K562 (cell line): ENCODE data around the gene CCR5AS.

Experiments used
- ATAC-seq: fragments of 200-7000 bp; cut with Tn5 transposase; 3 replicates; pipeline ENCODE4 v1.9.1; 2020; ENCODE audit warnings: moderate library complexity
- BruUV-seq: library from RNA; stranded (reverse); fragments of 400-500 nt; replicated peaks from 2 replicates; lab custom pipeline; 2021; lab: Mats Ljungman, UMichigan
- CTCF ChIA-PET: fragments of 300-600 bp; formaldehyde crosslinking; extraction: SDS; loops from one replicate; lab custom pipeline; 2021; ENCODE audit warnings: low intra/inter-chr PET ratio; lab: Yijun Ruan, JAX
- POLR2A ChIA-PET: fragments of 300-600, 350-650 bp; sonication (Branson Sonifier 250); formaldehyde crosslinking; extraction: SDS; loops from one replicate; lab custom pipeline; 2021; ENCODE audit warnings: antibody characterized with exemption, inconsistent platforms; lab: Yijun Ruan, JAX
- DNase-seq, 4 experiments: peaks; one replicate each; pipeline versions ENCODE4 v3.0.0 to v3.0.0-alpha.2; 2011 to 2018; ENCODE audit warnings: low spot score in 3 of 4, mixed read lengths in 3 of 4; ENCODE audit errors: extremely low read depth in 1 of 4
- FAIRE-seq: peaks from 2 replicates; lab custom pipeline; 2011; peaks lifted over from hg19 to GRCh38; lab: Jason Lieb, UNC
- H2AFZ ChIP-seq: 2 replicates; pipeline ENCODE4 v1.6.0; 2011; ENCODE audit warnings: low read depth, low read length, control low read depth, inconsistent platforms
- H3K27ac ChIP-seq: fragments of 200-600 bp; 3 replicates; pipeline ENCODE4 v1.8.0; 2011; ENCODE audit warnings: low read depth, mild to moderate bottlenecking, control low read depth, inconsistent platforms, low read length, moderate library complexity, mixed read lengths; ENCODE audit errors: extremely low read depth
- H3K27me3 ChIP-seq, 2 experiments: fragments of 300-600 bp in 1 of 2; 2 replicates in 1 of 2; 3 replicates in 1 of 2; pipeline versions ENCODE4 v1.6.0 to v1.8.0; 2011; ENCODE audit warnings: inconsistent platforms in 2 of 2, low read length in 2 of 2, mild to moderate bottlenecking in 1 of 2, mixed read lengths in 1 of 2, moderate library complexity in 1 of 2; ENCODE audit not compliant: control insufficient read depth in 2 of 2, insufficient read depth in 2 of 2
- H3K36me3 ChIP-seq: fragments of 300-600 bp; 3 replicates; pipeline ENCODE4 v1.8.0; 2011; ENCODE audit warnings: mild to moderate bottlenecking, low read length, inconsistent platforms; ENCODE audit not compliant: control insufficient read depth, insufficient read depth
- H3K4me1 ChIP-seq, 2 experiments: fragments of 200-600 bp in 1 of 2; replicated peaks in 1 of 2; 2 replicates in 1 of 2; 3 replicates in 1 of 2; pipeline versions ENCODE4 v1.5.1 to v1.8.0; 2011; ENCODE audit warnings: inconsistent platforms in 2 of 2, low read length in 2 of 2, mild to moderate bottlenecking in 1 of 2, mixed read lengths in 1 of 2, moderate library complexity in 1 of 2; ENCODE audit not compliant: control insufficient read depth in 2 of 2, insufficient read depth in 2 of 2
- H3K4me2 ChIP-seq: 2 replicates; pipeline ENCODE4 v1.6.1; 2011; ENCODE audit warnings: low read length, control low read depth, inconsistent platforms, mixed read lengths; ENCODE audit not compliant: insufficient read depth
- H3K4me3 ChIP-seq: fragments of 200-600 bp; sonication (generic), shearing (Covaris generic); 2 replicates; pipeline ENCODE4 v1.5.1; 2016; ENCODE audit warnings: control low read depth, inconsistent platforms
- H3K79me2 ChIP-seq: fragments of 200-600 bp; 3 replicates; pipeline ENCODE4 v1.8.0; 2011; ENCODE audit warnings: low read length, inconsistent platforms; ENCODE audit not compliant: control insufficient read depth, insufficient read depth
- H3K9ac ChIP-seq, 2 experiments: 2 replicates each; pipeline versions ENCODE4 v1.6.0 to v1.6.1; 2011; ENCODE audit warnings: low read depth in 2 of 2, low read length in 2 of 2, control low read depth in 1 of 2, inconsistent platforms in 1 of 2, mild to moderate bottlenecking in 1 of 2, mixed read lengths in 1 of 2; ENCODE audit not compliant: insufficient read depth in 1 of 2
- H3K9me1 ChIP-seq: one replicate; pipeline ENCODE4 v1.6.0; 2011; ENCODE audit warnings: inconsistent platforms, mild to moderate bottlenecking, low read length, moderate library complexity; ENCODE audit not compliant: control insufficient read depth, insufficient read depth
- H3K9me3 ChIP-seq: replicated peaks from 2 replicates; pipeline ENCODE4 v1.5.1; 2011; ENCODE audit warnings: low read depth, low read length, inconsistent platforms; ENCODE audit not compliant: control insufficient read depth, insufficient read depth
- H4K20me1 ChIP-seq: replicated peaks from 2 replicates; pipeline ENCODE4 v1.6.1; 2011; ENCODE audit warnings: low read length, inconsistent platforms, mixed read lengths; ENCODE audit not compliant: control insufficient read depth, insufficient read depth
- AFF4 ChIP-seq: sonication (generic); formaldehyde crosslinking; IDR thresholded peaks from 2 replicates; pipeline ENCODE4 v1.8.0; 2023; ENCODE audit warnings: mild to moderate bottlenecking, missing genetic modification reagents
- BACH1 ChIP-seq: fragments of 200-800 bp; sonication (Bioruptor generic); IDR thresholded peaks from 2 replicates; pipeline ENCODE4 v1.6.1; 2016; ENCODE audit warnings: missing genetic modification characterization, missing compliant biosample characterization
- BCL6 ChIP-seq: fragments of 250-450 bp; sonication (Bioruptor Pico); IDR thresholded peaks from 2 replicates; pipeline ENCODE4 v1.4.0; 2020
- HMGN3 ChIP-seq: IDR thresholded peaks from 2 replicates; pipeline ENCODE4 v1.6.1; 2011; ENCODE audit warnings: borderline replicate concordance, low read depth, mild to moderate bottlenecking, mixed read lengths, low read length; ENCODE audit not compliant: insufficient read length; ENCODE audit errors: extremely low read depth
- KLF16 ChIP-seq: IDR thresholded peaks from 2 replicates; pipeline ENCODE4 v1.6.1; 2016; ENCODE audit warnings: antibody characterized with exemption
- NEUROD1 ChIP-seq: fragments of 150-350 bp; IDR thresholded peaks from 2 replicates; pipeline ENCODE4 v1.6.1; 2014; ENCODE audit warnings: borderline replicate concordance, low read length, low read depth; ENCODE audit not compliant: partially characterized antibody
- POLR3A ChIP-seq: IDR thresholded peaks from 2 replicates; pipeline ENCODE4 v1.6.1; 2011; ENCODE audit warnings: borderline replicate concordance, mild to moderate bottlenecking, moderate library complexity; ENCODE audit not compliant: insufficient read length, insufficient read depth; ENCODE audit errors: extremely low read depth
- RBBP5 ChIP-seq: fragments of 200-600 bp; sonication (generic); IDR thresholded peaks from 2 replicates; pipeline ENCODE4 v1.6.1; 2012; ENCODE audit warnings: borderline replicate concordance, mild to moderate bottlenecking, low read length, control low read depth, inconsistent platforms; ENCODE audit not compliant: insufficient read depth, poor library complexity, severe bottlenecking
- SMC3 ChIP-seq: conservative IDR thresholded peaks from 2 replicates; pipeline ENCODE4 v1.6.1; 2011; ENCODE audit warnings: low read depth, low read length, improper control_type of control experiment; ENCODE audit not compliant: insufficient read depth
- TSC22D4 ChIP-seq: fragments of 450-650 bp; IDR thresholded peaks from 2 replicates; pipeline ENCODE4 v1.6.1; 2016; ENCODE audit warnings: missing genetic modification characterization, missing biosample characterization, control low read depth
- ZNF395 ChIP-seq: fragments of 200-800 bp; sonication (Bioruptor generic); IDR thresholded peaks from 2 replicates; pipeline ENCODE4 v1.6.1; 2017; ENCODE audit warnings: missing genetic modification characterization, missing compliant biosample characterization
- ZNF431 ChIP-seq: sonication (generic); formaldehyde crosslinking; IDR thresholded peaks from 2 replicates; pipeline ENCODE4 v1.8.0; 2022; ENCODE audit warnings: mild to moderate bottlenecking, missing genetic modification reagents
- ZNF561 ChIP-seq: fragments of 450-650 bp; formaldehyde crosslinking; conservative IDR thresholded peaks from 2 replicates; pipeline ENCODE4 v1.4.0; 2020; ENCODE audit warnings: mild to moderate bottlenecking, moderate library complexity
- ZNF707 ChIP-seq: fragments of 250-450 bp; sonication (Bioruptor Pico); conservative IDR thresholded peaks from 2 replicates; pipeline ENCODE4 v1.8.0; 2022; ENCODE audit warnings: inconsistent platforms, mild to moderate bottlenecking, moderate library complexity
- ZNF77 ChIP-seq: fragments of 250-450 bp; sonication (Bioruptor Pico); IDR thresholded peaks from 2 replicates; pipeline ENCODE4 v1.5.0; 2020
- WGBS: fragments of 100-300 bp; shearing (Covaris generic); methylation state at CpG from one replicate; pipeline ENCODE4 v1.1.6; 2016; ENCODE audit warnings: low coverage, mixed read lengths; ENCODE audit not compliant: insufficient coverage; ENCODE audit errors: missing lambda C conversion rate; 5-methylcytosine and 5-hydroxymethylcytosine counted together
- in situ Hi-C: fragments of 300-500 bp; cut with MboI; formaldehyde crosslinking; loops from 4 replicates; pipeline ENCODE4 v1.15.0; 2018; ENCODE audit warnings: inconsistent platforms, mixed read lengths
- intact Hi-C: fragments of 100-400 bp; cut with micrococcal nuclease; formaldehyde crosslinking; loops from 2 replicates; pipeline ENCODE4 v1.14.2; 2022

Gene CCR5AS

DNA sequence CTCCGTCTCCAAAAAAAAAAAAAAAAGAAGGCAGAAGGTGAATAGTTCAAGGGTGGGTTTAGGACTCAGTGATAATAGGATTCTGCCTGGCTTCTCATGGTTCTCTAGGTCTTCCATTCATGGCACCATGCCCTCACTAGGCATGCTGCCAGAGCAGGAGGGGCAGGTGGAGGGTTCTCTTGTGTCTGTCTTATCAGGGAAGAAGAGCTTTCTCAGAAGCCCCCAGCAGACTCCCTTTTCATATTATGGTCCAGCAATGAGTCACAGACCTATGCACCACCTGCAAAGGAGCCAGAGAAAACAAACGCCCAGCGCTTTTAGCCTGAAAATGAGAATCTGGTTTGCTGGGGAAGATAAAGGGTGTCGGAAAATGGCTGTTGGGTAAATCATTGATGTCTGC, 50.0 kb downstream of the CCR5AS start:
- H3K9me1 ChIP-seq = no peaks in the 10 kb centered on the region
- no peak overlapping the region for H3K9ac ChIP-seq
- ChIA-PET POLR2A (no interaction called here), CTCF (no interaction called here)
- H4K20me1 ChIP-seq = no peaks in the 10 kb centered on the region
- no peak overlapping the region for H3K4me2 ChIP-seq
- no peak overlapping the region for H3K27ac ChIP-seq
- no peaks in the 10 kb centered on the region for H3K79me2 ChIP-seq
- TF ChIP-seq AFF4 (CRISPR knock-in tag) = no peak
- no peak for TF ChIP-seq ZNF431 (CRISPR knock-in tag)
- TF ChIP-seq NEUROD1 = no peak
- no peak for TF ChIP-seq BACH1 (tag)
- TF ChIP-seq BCL6 (CRISPR knock-in tag) = no peak
- no peak for TF ChIP-seq HMGN3
- TF ChIP-seq KLF16 = no peak
- no peak for TF ChIP-seq ZNF77 (CRISPR knock-in tag)
- TF ChIP-seq POLR3A = no peak
- TF ChIP-seq SMC3 = no peak
- no peak for TF ChIP-seq ZNF395 (CRISPR knock-in tag)
- TF ChIP-seq TSC22D4 (tag) = no peak
- no peak for TF ChIP-seq ZNF561 (CRISPR knock-in tag)
- TF ChIP-seq RBBP5 = no peak
- no peak for TF ChIP-seq ZNF707
- BruUV-seq = no TSS peak
- no peak for FAIRE-seq
- ATAC-seq = no peak
- in situ Hi-C loops = no loop called here
- DNase-seq = no peak
- 0% methylated on average over 4 of the region's 4 CpGs for WGBS
- peaks cover 22 to 52% of the 10 kb centered on the region in 2 experiments; a peak in 4 of 5 replicates for H3K27me3 ChIP-seq
- H3K9me3 ChIP-seq = no peaks in the 10 kb centered on the region
- no peak overlapping the region for H2AFZ ChIP-seq
- intact Hi-C loops = no loop called here
- H3K36me3 ChIP-seq = no peaks in the 10 kb centered on the region
- no peak overlapping the region for H3K4me3 ChIP-seq
- H3K4me1 ChIP-seq = no peaks in the 10 kb centered on the region
